ENCODE results near the gene ATL2.

ATL2 gene

GRCh38 chr2:38376346-38377049, 575 bp downstream of the ATL2 start:
- peak; percentile 61 for TF ChIP-seq CTCF (IDR thresholded peaks at IDR 0.05; ENCODE audit: control insufficient read depth, extremely low read depth, insufficient read depth)
- peak overlapping the region; percentile 73 for H3K4me3 ChIP-seq (ENCODE audit: low read depth, low read length)
- no peak for DNase-seq (ENCODE audit: low read depth)

GRCh38 chr2:38375696-38376345, 1.3 kb downstream of the ATL2 start:
- peak overlapping the region; percentile 73 for H3K4me3 ChIP-seq (ENCODE audit: low read depth, low read length)
- TF ChIP-seq CTCF (IDR thresholded peaks at IDR 0.05; ENCODE audit: control insufficient read depth, extremely low read depth, insufficient read depth) = no peak
- DNase-seq (ENCODE audit: low read depth) = no peak

DNA sequence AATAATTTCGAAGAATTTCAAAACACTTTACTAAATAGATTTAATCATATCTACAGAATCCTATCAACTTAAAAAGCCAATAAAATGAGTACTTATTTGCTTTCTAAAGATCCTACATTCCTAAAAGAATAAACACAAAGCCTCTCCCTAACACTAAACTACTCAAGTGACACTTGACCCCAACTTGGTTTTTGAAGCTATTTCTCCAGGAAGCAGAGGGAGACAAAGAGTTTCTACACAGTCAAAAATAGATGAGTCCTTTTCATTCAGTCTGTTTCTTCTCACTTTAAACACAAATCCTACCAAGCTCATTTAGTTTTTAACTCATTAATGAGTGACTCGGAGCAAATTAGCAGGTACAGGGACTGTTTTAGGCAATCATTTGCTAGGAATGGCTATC, 2.1 kb downstream of the ATL2 start:
- no peak for TF ChIP-seq CTCF (IDR thresholded peaks at IDR 0.05; ENCODE audit: control insufficient read depth, extremely low read depth, insufficient read depth)
- no peak for DNase-seq (ENCODE audit: low read depth)

DNA sequence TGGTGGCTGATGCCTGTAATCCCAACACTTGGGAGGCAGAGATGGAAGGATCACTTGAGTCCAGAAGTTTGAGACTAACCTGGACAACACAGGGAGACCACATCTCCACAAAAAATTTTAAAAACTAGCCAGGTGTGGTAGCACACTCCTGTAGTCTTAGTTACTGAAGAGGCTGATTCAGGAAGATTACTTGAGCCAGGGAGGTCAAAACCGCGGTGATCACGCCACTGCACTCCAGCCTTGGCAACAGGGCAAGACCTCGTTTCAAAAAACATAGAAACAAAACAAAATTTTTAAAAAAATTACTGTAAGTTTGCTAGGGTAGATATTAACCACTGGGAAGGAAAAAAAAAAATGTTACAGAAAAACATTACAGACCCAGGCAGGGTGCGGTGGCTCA, 5.8 kb downstream of the ATL2 start:
- H3K4me3 ChIP-seq (ENCODE audit: low read depth, low read length) = no peak overlapping the region
- DNase-seq (ENCODE audit: low read depth) = no peak
- TF ChIP-seq CTCF (IDR thresholded peaks at IDR 0.05; ENCODE audit: control insufficient read depth, extremely low read depth, insufficient read depth) = no peak

More for the DNA sequence above, 2.1 kb downstream of the ATL2 start:
- H3K4me3 ChIP-seq (ENCODE audit: low read depth, low read length) = peak overlapping the region; percentile 73

DNA sequence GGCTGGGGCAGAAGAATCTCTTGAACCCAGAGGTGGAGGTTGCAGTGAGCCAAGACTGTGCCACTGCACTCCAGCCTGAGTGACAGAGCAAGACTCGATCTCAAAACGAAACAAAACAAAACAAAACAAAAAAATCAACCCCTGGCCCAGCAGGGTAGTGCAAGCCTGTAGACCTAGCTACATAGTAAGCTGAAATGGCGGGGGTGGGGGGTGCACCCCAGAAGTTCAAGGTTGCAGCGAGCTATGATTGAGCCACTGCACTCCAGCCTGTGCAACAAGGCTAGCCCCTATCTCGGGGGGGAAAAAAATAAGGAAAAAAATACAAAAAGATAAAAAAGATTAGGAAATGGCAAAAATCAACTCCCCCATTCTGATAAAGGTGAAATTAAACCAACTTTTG, 6.4 kb downstream of the ATL2 start:
- no peak overlapping the region for H3K4me3 ChIP-seq (ENCODE audit: low read depth, low read length)
- DNase-seq (ENCODE audit: low read depth) = no peak
- TF ChIP-seq CTCF (IDR thresholded peaks at IDR 0.05; ENCODE audit: control insufficient read depth, extremely low read depth, insufficient read depth) = no peak

DNA sequence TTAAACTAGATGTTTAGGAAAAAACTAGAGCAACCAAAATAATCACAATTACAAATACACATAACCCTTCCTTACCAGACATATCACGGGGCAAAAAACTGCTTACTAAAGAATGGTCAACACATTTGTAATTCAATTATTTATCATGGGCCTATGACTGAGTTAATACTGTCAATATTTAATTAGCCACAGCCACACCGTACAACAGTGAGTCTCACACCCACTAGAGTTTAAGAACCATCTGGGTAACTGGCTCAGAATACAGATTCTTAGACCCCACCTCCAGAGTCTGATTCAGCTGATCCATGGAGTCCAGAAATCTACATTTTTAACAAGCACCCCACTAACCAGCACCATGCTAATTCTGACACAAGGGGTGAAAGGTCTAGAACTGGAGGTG, 14.8 kb downstream of the ATL2 start:
- DNase-seq (ENCODE audit: low read depth) = no peak
- TF ChIP-seq CTCF (IDR thresholded peaks at IDR 0.05; ENCODE audit: control insufficient read depth, extremely low read depth, insufficient read depth) = no peak
- H3K4me3 ChIP-seq (ENCODE audit: low read depth, low read length) = no peak overlapping the region
